Fibroblast of villous mesenchyme (primary cell): ENCODE measurements around the gene SHROOM1. TPM values are rescaled to one million over a fixed set of nuclear protein-coding genes. Genes with fewer than 3 reads are reported as not detected.
A peak's percentile ranks its signal among the peaks of the same experiment; 100 is the strongest.

ENCODE experiments used
- DNase-seq: peaks from one replicate; pipeline ENCODE4 v3.0.0-alpha.2; 2010; ENCODE audit warnings: low read depth
- H3K4me3 ChIP-seq: 2 replicates; pipeline ENCODE4 v1.5.1; 2011; ENCODE audit warnings: low read depth, mild to moderate bottlenecking, low read length
- total RNA-seq: library from RNA; depleted of rRNA; stranded (reverse); fragments of >200 nt; gene quantifications from 2 replicates; pipeline ENCODE4 v1.2.3, GENCODE V29; 2012
- TF ChIP-seq, protein P1 (sequence below): IDR thresholded peaks from 2 replicates; pipeline ENCODE4 v1.5.1; 2012; ENCODE audit warnings: low read depth, mild to moderate bottlenecking, low read length; ENCODE audit not compliant: insufficient read depth

SHROOM1 gene
- total RNA-seq, 1 donor = 6.5 TPM

DNA sequence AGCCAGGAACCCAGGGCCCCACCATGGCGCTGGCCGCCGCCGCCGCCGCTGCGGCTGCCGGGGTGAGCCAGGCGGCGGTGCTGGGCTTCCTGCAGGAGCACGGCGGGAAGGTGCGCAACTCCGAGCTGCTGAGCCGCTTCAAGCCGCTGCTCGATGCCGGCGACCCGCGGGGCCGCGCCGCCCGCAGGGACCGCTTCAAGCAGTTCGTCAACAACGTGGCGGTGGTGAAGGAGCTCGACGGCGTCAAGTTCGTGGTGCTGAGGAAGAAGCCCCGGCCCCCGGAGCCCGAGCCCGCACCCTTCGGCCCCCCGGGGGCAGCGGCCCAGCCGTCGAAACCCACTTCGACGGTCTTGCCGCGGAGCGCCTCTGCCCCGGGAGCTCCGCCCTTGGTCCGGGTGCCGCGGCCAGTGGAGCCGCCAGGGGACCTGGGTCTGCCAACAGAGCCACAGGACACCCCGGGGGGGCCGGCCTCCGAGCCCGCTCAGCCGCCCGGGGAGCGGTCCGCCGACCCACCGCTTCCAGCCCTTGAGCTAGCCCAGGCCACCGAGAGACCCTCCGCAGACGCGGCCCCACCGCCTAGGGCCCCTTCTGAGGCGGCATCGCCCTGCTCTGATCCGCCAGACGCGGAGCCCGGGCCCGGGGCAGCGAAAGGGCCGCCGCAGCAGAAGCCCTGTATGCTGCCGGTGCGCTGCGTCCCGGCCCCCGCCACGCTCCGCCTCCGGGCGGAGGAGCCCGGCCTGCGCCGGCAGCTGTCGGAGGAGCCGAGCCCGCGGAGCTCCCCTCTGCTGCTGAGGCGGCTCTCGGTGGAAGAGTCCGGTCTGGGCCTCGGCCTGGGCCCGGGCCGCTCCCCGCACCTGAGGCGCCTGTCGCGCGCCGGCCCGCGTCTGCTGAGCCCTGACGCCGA is 16.6 kb downstream of the SHROOM1 start:
- TF ChIP-seq, protein P1, sequence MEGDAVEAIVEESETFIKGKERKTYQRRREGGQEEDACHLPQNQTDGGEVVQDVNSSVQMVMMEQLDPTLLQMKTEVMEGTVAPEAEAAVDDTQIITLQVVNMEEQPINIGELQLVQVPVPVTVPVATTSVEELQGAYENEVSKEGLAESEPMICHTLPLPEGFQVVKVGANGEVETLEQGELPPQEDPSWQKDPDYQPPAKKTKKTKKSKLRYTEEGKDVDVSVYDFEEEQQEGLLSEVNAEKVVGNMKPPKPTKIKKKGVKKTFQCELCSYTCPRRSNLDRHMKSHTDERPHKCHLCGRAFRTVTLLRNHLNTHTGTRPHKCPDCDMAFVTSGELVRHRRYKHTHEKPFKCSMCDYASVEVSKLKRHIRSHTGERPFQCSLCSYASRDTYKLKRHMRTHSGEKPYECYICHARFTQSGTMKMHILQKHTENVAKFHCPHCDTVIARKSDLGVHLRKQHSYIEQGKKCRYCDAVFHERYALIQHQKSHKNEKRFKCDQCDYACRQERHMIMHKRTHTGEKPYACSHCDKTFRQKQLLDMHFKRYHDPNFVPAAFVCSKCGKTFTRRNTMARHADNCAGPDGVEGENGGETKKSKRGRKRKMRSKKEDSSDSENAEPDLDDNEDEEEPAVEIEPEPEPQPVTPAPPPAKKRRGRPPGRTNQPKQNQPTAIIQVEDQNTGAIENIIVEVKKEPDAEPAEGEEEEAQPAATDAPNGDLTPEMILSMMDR = no peak
- peak overlapping the region; percentile 41 for H3K4me3 ChIP-seq
- DNase-seq = no peak

DNA sequence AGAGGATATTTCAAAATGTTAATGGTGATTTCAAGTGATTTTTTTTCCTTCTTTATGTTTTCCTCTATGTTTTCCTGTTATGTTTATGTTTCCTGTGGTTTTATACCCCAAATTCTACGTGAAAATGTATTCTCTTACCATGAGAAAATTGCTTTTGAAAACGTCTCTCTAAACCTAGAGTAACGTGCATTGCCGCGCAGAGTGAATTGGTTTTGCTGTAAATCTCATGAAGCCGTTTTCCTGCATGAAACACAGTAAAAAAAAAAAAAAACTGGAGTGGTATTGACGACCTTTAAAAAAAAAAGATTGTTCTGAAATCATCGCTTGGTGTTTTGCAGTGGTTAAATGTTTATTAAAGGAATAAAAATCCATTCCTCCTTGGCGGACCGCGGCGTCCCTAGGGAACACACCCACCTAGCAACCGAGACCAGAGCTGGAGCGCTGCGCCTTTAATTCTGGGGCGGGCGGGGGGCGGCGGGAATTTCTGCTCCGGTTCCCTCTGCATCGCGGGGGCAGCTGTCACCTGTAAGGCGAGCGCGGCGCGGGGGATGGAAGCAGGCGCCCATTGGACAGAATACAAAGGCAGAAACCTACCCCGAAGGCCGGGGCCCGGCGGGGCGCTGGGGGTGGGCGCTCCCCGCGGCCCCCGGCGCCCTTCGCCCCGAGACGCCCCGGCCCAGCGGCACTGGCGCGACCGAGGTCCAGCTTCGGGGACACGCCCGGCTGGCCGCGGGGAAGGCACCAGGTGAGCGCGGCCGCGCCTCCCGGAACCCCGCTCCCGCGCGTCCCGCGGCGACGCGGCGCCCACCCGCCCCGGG is 17.5 kb downstream of the SHROOM1 start, which contains the start of gene SOWAHA:
Gene SOWAHA, plus strand, starts transcription at position 522 of the 818 bp plus-strand sequence. CDS start 320 bp downstream, outside the sequence.
- TF ChIP-seq, protein P1 = no peak
- DNase-seq = no peak
- peak within 1 kb of the TSS; percentile 41 for H3K4me3 ChIP-seq

DNA sequence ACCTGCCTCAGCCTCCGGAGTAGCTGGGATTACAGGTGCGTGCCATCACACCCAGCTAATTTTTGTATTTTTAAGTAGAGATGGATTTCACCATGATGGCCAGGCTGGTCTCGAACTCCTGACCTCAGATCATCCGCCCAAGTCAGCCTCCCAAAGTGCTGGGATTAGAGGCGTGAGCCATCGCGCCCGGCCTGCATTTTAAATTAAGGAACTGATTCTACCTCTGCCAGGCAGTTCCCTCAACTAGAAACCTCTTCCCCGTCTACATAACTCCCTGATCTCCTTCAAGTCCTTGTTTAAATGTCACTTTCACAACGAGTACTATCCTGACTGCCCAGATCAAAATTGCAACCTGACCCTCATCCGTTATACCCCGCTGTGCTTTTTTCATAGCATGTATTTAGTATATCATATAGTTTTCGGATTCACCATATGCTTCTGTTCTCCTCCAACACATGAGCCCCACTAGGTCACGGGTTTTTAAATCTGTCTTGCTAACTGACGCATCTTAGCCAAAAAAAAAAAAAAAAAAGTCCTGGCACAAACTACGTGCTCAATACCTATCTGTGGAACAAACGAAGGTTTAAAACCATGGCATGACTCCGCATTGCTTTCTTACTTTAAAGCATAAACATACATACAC is 18.2 kb downstream of the SHROOM1 start:
- TF ChIP-seq, protein P1 = no peak
- DNase-seq = no peak
- H3K4me3 ChIP-seq = no peak overlapping the region

DNA sequence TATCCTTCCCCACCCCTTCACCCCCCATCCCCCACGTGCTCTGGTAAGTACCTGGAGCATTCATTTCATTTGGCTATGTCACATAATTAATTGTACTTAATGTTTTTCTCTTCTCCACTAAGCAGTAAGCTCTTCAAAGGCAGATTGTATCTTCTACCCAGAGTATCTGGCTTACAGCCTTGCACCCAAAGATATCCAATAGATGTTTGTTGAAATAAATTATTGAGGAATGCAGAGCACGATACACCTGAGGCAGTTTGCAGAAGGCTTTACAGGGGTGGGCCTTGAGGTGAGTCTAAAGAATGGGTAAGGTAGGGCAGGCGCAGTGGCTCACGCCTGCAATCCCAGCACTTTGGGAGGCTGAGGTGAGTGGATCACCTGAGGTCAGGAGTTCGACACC is 19.8 kb downstream of the SHROOM1 start:
- no peak overlapping the region for H3K4me3 ChIP-seq
- DNase-seq = no peak
- TF ChIP-seq, protein P1 = no peak

DNA sequence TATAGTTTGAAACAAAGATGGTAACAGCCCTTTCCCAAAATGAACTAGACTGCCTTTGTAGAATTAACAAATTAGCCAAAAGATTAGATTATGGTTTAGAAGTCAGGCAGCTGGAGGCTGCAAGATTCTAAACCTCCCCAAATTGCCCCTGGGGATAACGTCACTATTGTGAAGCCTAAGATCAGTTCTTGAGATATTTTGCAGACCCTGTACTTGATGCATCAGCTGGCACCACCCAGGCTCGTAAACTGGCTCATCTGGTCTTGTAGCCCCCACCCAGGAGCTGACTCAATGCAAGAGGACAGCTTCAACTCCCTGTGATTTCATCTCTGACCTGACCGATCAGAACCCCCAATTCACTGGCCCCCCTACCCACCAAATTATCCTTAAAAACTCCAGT is 21.6 kb downstream of the SHROOM1 start:
- DNase-seq = no peak
- TF ChIP-seq, protein P1 = no peak

DNA sequence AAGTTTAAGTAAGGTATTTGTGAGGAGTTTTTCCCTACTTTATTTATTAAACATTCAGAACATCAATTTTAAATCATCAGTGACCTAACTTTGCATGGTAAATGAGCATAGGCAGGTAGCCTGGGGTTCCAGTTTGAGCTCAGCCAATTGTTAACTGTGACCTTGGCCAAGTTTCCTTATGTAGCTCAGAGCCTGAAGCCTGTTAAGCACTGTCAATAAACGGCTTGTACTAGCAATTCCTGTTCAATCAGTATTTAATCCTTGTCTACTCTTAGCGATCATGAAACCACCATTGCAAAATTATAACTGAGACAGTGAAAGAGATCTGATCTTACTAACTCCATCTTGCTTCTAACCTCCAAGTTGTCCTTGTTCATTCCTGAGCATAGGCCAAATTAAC is 22.0 kb downstream of the SHROOM1 start:
- no peak overlapping the region for H3K4me3 ChIP-seq
- TF ChIP-seq, protein P1 = no peak
- no peak for DNase-seq

More for the DNA sequence above, 21.6 kb downstream of the SHROOM1 start:
- no peak overlapping the region for H3K4me3 ChIP-seq
